ENCODE measurements around the gene YES1. TPM values are rescaled to one million over a fixed set of nuclear protein-coding genes. Genes with fewer than 3 reads are reported as not detected.

The YES1 gene
- total RNA-seq, 2 donors from 2014 or later = 41.2 to 50.4 TPM

GRCh38 chr18:839224-840022 is 27.4 kb upstream of the YES1 start:
- peak; percentile 54 for ATAC-seq (ENCODE audit: insufficient number of reproducible peaks, low FRiP score, low read depth)
- no peaks in the 10 kb centered on the region for H3K36me3 ChIP-seq
- H3K4me3 ChIP-seq = no peak overlapping the region
- H3K27me3 ChIP-seq (replicated peaks; ENCODE audit: insufficient read depth) = no peaks in the 10 kb centered on the region
- H3K9me3 ChIP-seq = no peaks in the 10 kb centered on the region
- DNase-seq (ENCODE audit: low spot score) = peak; percentile 43
- H3K27ac ChIP-seq = no peak overlapping the region
- H3K4me1 ChIP-seq (ENCODE audit: control insufficient read depth in 1 of 2, low read depth in 2 of 2) = peaks cover 0 to 9% of the 10 kb centered on the region in 2 donors
- TF ChIP-seq, protein P1, sequence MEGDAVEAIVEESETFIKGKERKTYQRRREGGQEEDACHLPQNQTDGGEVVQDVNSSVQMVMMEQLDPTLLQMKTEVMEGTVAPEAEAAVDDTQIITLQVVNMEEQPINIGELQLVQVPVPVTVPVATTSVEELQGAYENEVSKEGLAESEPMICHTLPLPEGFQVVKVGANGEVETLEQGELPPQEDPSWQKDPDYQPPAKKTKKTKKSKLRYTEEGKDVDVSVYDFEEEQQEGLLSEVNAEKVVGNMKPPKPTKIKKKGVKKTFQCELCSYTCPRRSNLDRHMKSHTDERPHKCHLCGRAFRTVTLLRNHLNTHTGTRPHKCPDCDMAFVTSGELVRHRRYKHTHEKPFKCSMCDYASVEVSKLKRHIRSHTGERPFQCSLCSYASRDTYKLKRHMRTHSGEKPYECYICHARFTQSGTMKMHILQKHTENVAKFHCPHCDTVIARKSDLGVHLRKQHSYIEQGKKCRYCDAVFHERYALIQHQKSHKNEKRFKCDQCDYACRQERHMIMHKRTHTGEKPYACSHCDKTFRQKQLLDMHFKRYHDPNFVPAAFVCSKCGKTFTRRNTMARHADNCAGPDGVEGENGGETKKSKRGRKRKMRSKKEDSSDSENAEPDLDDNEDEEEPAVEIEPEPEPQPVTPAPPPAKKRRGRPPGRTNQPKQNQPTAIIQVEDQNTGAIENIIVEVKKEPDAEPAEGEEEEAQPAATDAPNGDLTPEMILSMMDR (IDR thresholded peaks at IDR 0.05) = peak; percentile 97

GRCh38 chr18:837922-838321 is 25.9 kb upstream of the YES1 start:
- Histone ChIP-seq H3K27me3 (replicated peaks; ENCODE audit: insufficient read depth) (no peaks in the 10 kb centered on the region), H3K27ac (no peak overlapping the region), H3K4me1 (ENCODE audit: control insufficient read depth in 1 of 2, low read depth in 2 of 2) (peaks cover 0 to 9% of the 10 kb centered on the region in 2 donors), H3K4me3 (no peak overlapping the region), H3K36me3 (no peaks in the 10 kb centered on the region), H3K9me3 (no peaks in the 10 kb centered on the region)
- TF ChIP-seq, protein P1 (IDR thresholded peaks at IDR 0.05) = no peak
- ATAC-seq (ENCODE audit: insufficient number of reproducible peaks, low FRiP score, low read depth) (no peak), DNase-seq (ENCODE audit: low spot score) (no peak)

GRCh38 chr18:834082-834720 is 22.2 kb upstream of the YES1 start:
- H3K27me3 ChIP-seq (replicated peaks; ENCODE audit: insufficient read depth) = no peaks in the 10 kb centered on the region
- H3K9me3 ChIP-seq = no peaks in the 10 kb centered on the region
- peaks cover 0 to 17% of the 10 kb centered on the region in 2 donors for H3K4me1 ChIP-seq (ENCODE audit: control insufficient read depth in 1 of 2, low read depth in 2 of 2)
- DNase-seq (ENCODE audit: low spot score) (no peak), ATAC-seq (ENCODE audit: insufficient number of reproducible peaks, low FRiP score, low read depth) (no peak)
- TF ChIP-seq, protein P1 (IDR thresholded peaks at IDR 0.05) = no peak
- H3K4me3 ChIP-seq = no peak overlapping the region
- no peaks in the 10 kb centered on the region for H3K36me3 ChIP-seq
- no peak overlapping the region for H3K27ac ChIP-seq

DNA sequence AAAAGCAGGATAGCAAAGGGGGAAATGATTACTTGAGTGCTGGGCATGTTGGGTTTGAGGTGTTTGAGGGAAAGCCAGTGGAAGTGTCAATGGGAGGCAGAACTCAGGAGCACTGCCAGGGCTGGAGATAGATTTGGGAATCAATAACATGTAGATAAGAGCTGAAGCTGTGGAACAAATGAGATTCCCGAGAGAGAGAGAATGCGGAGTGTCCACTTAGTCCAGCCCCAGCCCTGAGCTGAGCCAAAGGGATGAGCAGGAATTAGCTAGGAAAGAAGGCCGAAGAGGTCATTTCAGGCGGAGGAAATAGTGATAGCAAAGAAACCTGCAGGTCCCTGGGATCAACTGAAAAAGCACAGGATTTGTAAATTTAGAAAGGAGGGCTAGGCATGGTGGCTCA is 21.2 kb upstream of the YES1 start:
- ATAC-seq (ENCODE audit: insufficient number of reproducible peaks, low FRiP score, low read depth) (no peak), DNase-seq (ENCODE audit: low spot score) (no peak)
- TF ChIP-seq, protein P1 (IDR thresholded peaks at IDR 0.05) = no peak

GRCh38 chr18:832085-832681 is 20.1 kb upstream of the YES1 start:
- peaks cover 0 to 8% of the 10 kb centered on the region in 2 donors for H3K4me1 ChIP-seq (ENCODE audit: control insufficient read depth in 1 of 2, low read depth in 2 of 2)
- ATAC-seq (ENCODE audit: insufficient number of reproducible peaks, low FRiP score, low read depth) (no peak), DNase-seq (ENCODE audit: low spot score) (no peak)
- H3K27ac ChIP-seq = no peak overlapping the region
- TF ChIP-seq, protein P1 (IDR thresholded peaks at IDR 0.05) = no peak
- H3K36me3 ChIP-seq = no peaks in the 10 kb centered on the region
- no peaks in the 10 kb centered on the region for H3K9me3 ChIP-seq
- H3K4me3 ChIP-seq = no peak overlapping the region
- no peaks in the 10 kb centered on the region for H3K27me3 ChIP-seq (replicated peaks; ENCODE audit: insufficient read depth)

More for the DNA sequence above, 21.2 kb upstream of the YES1 start:
- no peaks in the 10 kb centered on the region for H3K36me3 ChIP-seq
- H3K27ac ChIP-seq = no peak overlapping the region
- no peaks in the 10 kb centered on the region for H3K27me3 ChIP-seq (replicated peaks; ENCODE audit: insufficient read depth)
- H3K4me1 ChIP-seq (ENCODE audit: control insufficient read depth in 1 of 2, low read depth in 2 of 2) = peaks cover 0 to 16% of the 10 kb centered on the region in 2 donors
- no peaks in the 10 kb centered on the region for H3K9me3 ChIP-seq
- no peak overlapping the region for H3K4me3 ChIP-seq

All from thoracic aorta (tissue), 2 donors.